Epidermal melanocyte (primary cell): Measurements from ENCODE around the gene IL22RA1.

Source experiments
- DNase-seq: peaks from one replicate; pipeline ENCODE4 v3.0.0; 2011; ENCODE audit warnings: low spot score; ENCODE audit not compliant: insufficient read length

IL22RA1 gene

GRCh38 chr1:24098102-24098501 lies 44.8 kb downstream of the IL22RA1 start:
- DNase-seq, result no peak

GRCh38 chr1:24097663-24098062 lies 45.3 kb downstream of the IL22RA1 start:
- DNase-seq, result no peak

GRCh38 chr1:24096739-24097103 lies 46.2 kb downstream of the IL22RA1 start:
- no peak for DNase-seq

- no peak for DNase-seq
Measured at GRCh38 chr1:24096009-24096738, 46.8 kb downstream of the IL22RA1 start.

GRCh38 chr1:24095140-24095859 lies 47.6 kb downstream of the IL22RA1 start:
- no peak for DNase-seq

- no peak for DNase-seq
Measured at GRCh38 chr1:24094554-24094953, 48.4 kb downstream of the IL22RA1 start.

GRCh38 chr1:24093732-24094131 lies 49.2 kb downstream of the IL22RA1 start:
- no peak for DNase-seq

GRCh38 chr1:24092979-24093378 lies 50.0 kb downstream of the IL22RA1 start:
- no peak for DNase-seq

DNA sequence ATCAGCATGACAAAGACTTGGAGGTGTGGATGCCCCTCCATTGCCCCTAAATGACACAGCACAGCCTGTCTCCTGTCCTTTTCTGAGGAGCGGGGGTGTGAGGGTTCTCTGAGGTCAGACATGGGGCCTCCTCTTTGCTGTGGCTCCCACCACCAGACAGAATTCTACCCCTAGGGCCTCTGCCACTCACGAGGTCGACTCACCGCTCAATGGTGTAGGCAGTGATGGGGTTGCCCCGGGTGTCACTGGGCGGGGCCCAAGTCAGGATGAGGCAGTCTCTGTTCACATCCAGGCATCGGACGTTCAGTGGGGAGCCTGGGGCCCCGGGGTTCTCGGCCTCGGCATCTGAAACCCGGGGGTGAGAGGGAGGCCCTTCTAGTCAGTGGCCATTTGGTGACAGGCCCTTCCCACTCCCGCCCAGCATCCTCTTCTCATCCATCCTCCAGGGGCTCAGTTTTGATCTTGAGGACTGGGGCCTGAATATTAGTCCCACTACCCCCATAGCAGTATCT lies 50.9 kb downstream of the IL22RA1 start:
- no peak for DNase-seq

- no peak for DNase-seq
Measured at GRCh38 chr1:24090736-24091135, 52.2 kb downstream of the IL22RA1 start.

GRCh38 chr1:24089743-24090555 lies 53.0 kb downstream of the IL22RA1 start:
- DNase-seq, result no peak

- DNase-seq, result no peak
Measured at GRCh38 chr1:24089027-24089742, 53.8 kb downstream of the IL22RA1 start.

DNA sequence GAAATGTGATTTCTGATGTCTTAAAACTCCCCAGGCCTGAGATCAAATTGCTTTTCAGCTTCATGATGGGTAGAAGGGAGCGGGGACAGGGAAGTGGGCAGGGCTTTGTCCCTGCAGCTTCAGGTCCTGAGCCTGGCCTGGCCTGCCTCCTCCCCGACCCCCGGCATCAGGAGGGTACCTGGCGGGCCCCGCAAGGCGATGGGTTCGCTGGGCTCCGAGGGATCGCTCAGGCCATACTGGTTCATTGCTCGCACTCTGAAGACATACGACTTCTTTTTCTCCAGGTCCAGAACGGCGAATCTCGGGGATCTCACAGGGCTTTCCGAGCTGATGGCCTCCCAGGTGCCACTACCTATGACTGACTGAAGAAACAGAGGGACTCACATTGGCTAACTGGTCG lies 56.5 kb downstream of the IL22RA1 start:
- no peak for DNase-seq

GRCh38 chr1:24085546-24085945 lies 57.4 kb downstream of the IL22RA1 start:
- DNase-seq, result peak; percentile 50

- no peak for DNase-seq
Measured at GRCh38 chr1:24085007-24085406, 57.9 kb downstream of the IL22RA1 start.

DNA sequence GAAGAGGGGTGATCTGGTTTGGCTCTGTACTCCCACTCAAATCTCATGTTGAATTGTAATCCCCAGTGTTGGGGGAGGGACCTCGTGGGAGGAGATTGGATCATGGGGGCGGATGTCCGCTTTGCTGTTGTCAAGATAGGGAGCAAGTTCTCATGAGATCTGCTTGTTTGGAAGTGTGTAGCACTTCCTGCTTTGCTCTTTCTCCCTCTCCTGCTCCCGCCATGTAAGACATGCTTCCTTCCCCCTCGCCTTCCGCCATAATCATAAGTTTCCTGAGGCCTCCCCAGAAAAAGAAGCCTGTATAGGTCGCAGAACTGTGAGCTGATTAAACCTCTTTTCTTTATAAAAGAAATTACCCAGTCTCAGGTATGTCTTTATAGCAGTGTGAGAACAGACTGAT lies 58.9 kb downstream of the IL22RA1 start:
- no peak for DNase-seq

GRCh38 chr1:24082372-24082771 lies 60.6 kb downstream of the IL22RA1 start:
- DNase-seq, result no peak

- DNase-seq, result no peak
Measured at GRCh38 chr1:24081190-24081589, 61.8 kb downstream of the IL22RA1 start.

- DNase-seq, result no peak
Measured at GRCh38 chr1:24080131-24080530, 62.8 kb downstream of the IL22RA1 start.

GRCh38 chr1:24077278-24077978 lies 65.5 kb downstream of the IL22RA1 start:
- DNase-seq, result no peak

DNA sequence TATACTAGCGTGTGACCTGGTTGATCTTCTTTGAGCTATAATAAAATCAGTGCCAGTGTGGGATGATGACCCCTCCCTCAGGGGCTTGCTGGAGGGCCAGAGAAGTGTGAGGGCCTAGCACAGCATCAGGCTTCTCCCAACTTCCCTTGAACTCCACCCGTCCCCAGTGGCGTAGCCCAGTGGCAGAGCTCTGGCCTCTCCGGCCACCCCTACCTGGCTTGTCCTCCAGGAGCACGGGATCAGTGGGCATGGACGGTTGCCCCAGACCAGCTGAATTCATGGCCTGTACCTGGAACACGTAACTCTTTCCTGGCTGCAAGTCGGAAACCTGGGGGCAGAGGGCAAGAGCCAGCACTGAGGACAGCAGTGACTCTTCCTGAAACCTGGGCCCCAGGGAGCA lies 67.0 kb downstream of the IL22RA1 start:
- no peak for DNase-seq
